HepG2 (cell line): ENCODE data around the gene CLRN2. TPM values are rescaled to one million over a fixed set of nuclear protein-coding genes. Genes with fewer than 3 reads are reported as not detected.

Source experiments
- DRAP1 ChIP-seq: IDR thresholded peaks from 2 replicates; pipeline ENCODE4 v1.6.1; 2016; ENCODE audit warnings: missing genetic modification reagents, missing compliant biosample characterization
- FOXO1 ChIP-seq: sonication (generic); formaldehyde crosslinking; IDR thresholded peaks from 2 replicates; pipeline ENCODE4 v1.4.0; 2020; ENCODE audit warnings: missing genetic modification reagents
- HMGXB3 ChIP-seq: sonication (generic); formaldehyde crosslinking; IDR thresholded peaks from 2 replicates; pipeline ENCODE4 v1.4.0; 2020; ENCODE audit warnings: missing genetic modification reagents, borderline replicate concordance
- HNF1B ChIP-seq: sonication (generic); formaldehyde crosslinking; IDR thresholded peaks from 2 replicates; pipeline ENCODE4 v1.5.1; 2020; ENCODE audit warnings: mild to moderate bottlenecking, moderate library complexity, missing genetic modification reagents
- IKZF5 ChIP-seq: IDR thresholded peaks from 2 replicates; pipeline ENCODE4 v1.6.1; 2018; ENCODE audit warnings: missing genetic modification reagents, mild to moderate bottlenecking, missing compliant biosample characterization
- MAX ChIP-seq: IDR thresholded peaks from 2 replicates; pipeline ENCODE4 v1.6.1; 2012; ENCODE audit warnings: inconsistent platforms
- MTA1 ChIP-seq: sonication (generic); formaldehyde crosslinking; IDR thresholded peaks from 2 replicates; pipeline ENCODE4 v1.4.0; 2020; ENCODE audit warnings: missing genetic modification reagents, mild to moderate bottlenecking, borderline replicate concordance
- NR2F1 ChIP-seq, 2 experiments: fragments of 450-650 bp in 1 of 2; formaldehyde crosslinking in 1 of 2; IDR thresholded peaks; 2 replicates each; pipeline versions ENCODE4 v1.5.0 to v1.6.1; 2016 to 2020; ENCODE audit warnings: mild to moderate bottlenecking in 1 of 2, missing compliant biosample characterization in 1 of 2, missing genetic modification reagents in 1 of 2, moderate library complexity in 1 of 2
- PATZ1 ChIP-seq: sonication (generic); formaldehyde crosslinking; IDR thresholded peaks from 2 replicates; pipeline ENCODE4 v1.4.0; 2020; ENCODE audit warnings: missing genetic modification reagents
- SMYD3 ChIP-seq: sonication (generic); formaldehyde crosslinking; IDR thresholded peaks from 2 replicates; pipeline ENCODE4 v1.8.1; 2023; ENCODE audit warnings: mild to moderate bottlenecking, missing genetic modification reagents
- ZNF460 ChIP-seq: sonication (generic); formaldehyde crosslinking; IDR thresholded peaks from 2 replicates; pipeline ENCODE4 v1.5.1; 2020; ENCODE audit warnings: missing genetic modification reagents, mild to moderate bottlenecking, borderline replicate concordance
- ZNF777 ChIP-seq: sonication (generic); formaldehyde crosslinking; IDR thresholded peaks from 2 replicates; pipeline ENCODE4 v1.4.0; 2020; ENCODE audit warnings: missing genetic modification reagents
- ZNF816 ChIP-seq: sonication (generic); formaldehyde crosslinking; IDR thresholded peaks from 2 replicates; pipeline ENCODE4 v1.8.0; 2022; ENCODE audit warnings: missing genetic modification reagents, mild to moderate bottlenecking, borderline replicate concordance
- ZNF83 ChIP-seq: sonication (generic); formaldehyde crosslinking; IDR thresholded peaks from 2 replicates; pipeline ENCODE4 v1.4.0; 2020; ENCODE audit warnings: missing genetic modification reagents, mild to moderate bottlenecking, borderline replicate concordance
- ZSCAN5A ChIP-seq: sonication (generic); formaldehyde crosslinking; IDR thresholded peaks from 2 replicates; pipeline ENCODE4 v1.8.0; 2022; ENCODE audit warnings: mild to moderate bottlenecking, missing genetic modification reagents, borderline replicate concordance
- polyA plus RNA-seq, 8 experiments: library from polyadenylated mRNA; depleted of rRNA in 3 of 8; stranded (reverse) in 7 of 8; unstranded in 1 of 8; fragments of >200 nt; fragmentation: Illumina TruSeq in 4 of 8; extraction: Trizol in 4 of 8; gene quantifications; 2 replicates each; pipeline versions ENCODE4 v1.2.1 to v1.2.3, GENCODE V29; 2011 to 2016; ENCODE audit warnings: low read depth in 4 of 8, missing spikeins in 1 of 8, mixed read lengths in 1 of 8; ENCODE audit not compliant: insufficient read depth in 1 of 8
- total RNA-seq, 5 experiments: library from RNA; depleted of rRNA; stranded (reverse); fragments of >200 nt; fragmentation: Illumina TruSeq; extraction: Trizol; gene quantifications; 2 replicates each; pipeline ENCODE4 v1.2.3, GENCODE V29; 2016; ENCODE audit warnings: low read depth in 1 of 5

The CLRN2 gene
- total and polyA plus RNA-seq, 2 of the 13 experiments (the other 11 are each of a cell fraction or from before 2014, with no cell fraction given) = not detected

GRCh38 chr4:17558941-17559708, 44.2 kb downstream of the CLRN2 start (continued):
- TF ChIP-seq ZSCAN5A (0 out of 2 replicates have a peak, but pooled peaks have one; percentile 35), NR2F1 (CRISPR knock-in tag; IDR thresholded peaks at IDR 0.05) (peak; percentile 92 to 99), IKZF5 (peak; percentile 88), MTA1 (CRISPR knock-in tag) (peak; percentile 64; the same call in 1 of the 2 replicates), SMYD3 (CRISPR knock-in tag) (peak; percentile 82; the same call in 1 of the 2 replicates), ZNF777 (CRISPR knock-in tag) (no peak), FOXO1 (CRISPR knock-in tag) (peak; percentile 95), DRAP1 (0 out of 2 replicates have a peak, but pooled peaks have one; percentile 43), MAX (peak; percentile 78), HMGXB3 (CRISPR knock-in tag) (peak; percentile 61; the same call in 1 of the 2 replicates), ZNF816 (CRISPR knock-in tag) (peak; percentile 78; the same call in 1 of the 2 replicates), ZNF83 (no peak), HNF1B (CRISPR knock-in tag) (peak; percentile 51; the same call in 1 of the 2 replicates), ZNF460 (no peak; the same call in 1 of the 2 replicates), PATZ1 (CRISPR knock-in tag) (peak; percentile 28; the same call in 1 of the 2 replicates)
